GM18861 (cell line): ENCODE measurements around the gene TUBB3.
"Not testable (repeated sequence)": the region's sequence is repeated elsewhere in the genome, so short reads cannot be mapped to it uniquely, and the experiment has no call there.

ENCODE experiments used
- ATAC-seq: cut with Tn5 transposase; IDR thresholded peaks from one replicate; pipeline ENCODE4 v1.9.1; 2021; ENCODE audit not compliant: unreplicated experiment

TUBB3 gene

DNA sequence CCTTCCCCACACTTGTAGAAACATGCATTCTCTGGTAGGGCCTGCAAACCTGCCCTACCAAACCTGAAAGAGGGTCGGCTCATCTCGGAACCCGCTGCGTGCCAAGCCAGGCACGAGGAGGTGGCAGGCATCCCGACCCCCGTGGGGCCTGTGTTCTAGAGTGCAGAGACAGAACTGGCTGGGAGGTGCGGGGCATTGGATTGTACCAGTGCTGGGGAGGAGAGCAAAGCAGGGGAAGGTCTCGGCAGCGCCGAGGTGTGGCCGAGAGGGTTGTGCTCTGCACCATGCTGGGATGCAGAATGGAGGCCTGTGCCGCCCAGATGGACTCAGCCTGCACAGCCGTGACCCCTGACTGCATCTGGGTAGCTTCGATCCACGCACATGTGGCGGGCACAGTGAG, 22.3 kb upstream of the TUBB3 start:
- ATAC-seq: no peak

- ATAC-seq: no peak
These were observed 20.2 kb upstream of the TUBB3 start for GRCh38 chr16:89902980-89903379.

GRCh38 chr16:89903908-89904515, 19.1 kb upstream of the TUBB3 start:
- ATAC-seq: no peak

DNA sequence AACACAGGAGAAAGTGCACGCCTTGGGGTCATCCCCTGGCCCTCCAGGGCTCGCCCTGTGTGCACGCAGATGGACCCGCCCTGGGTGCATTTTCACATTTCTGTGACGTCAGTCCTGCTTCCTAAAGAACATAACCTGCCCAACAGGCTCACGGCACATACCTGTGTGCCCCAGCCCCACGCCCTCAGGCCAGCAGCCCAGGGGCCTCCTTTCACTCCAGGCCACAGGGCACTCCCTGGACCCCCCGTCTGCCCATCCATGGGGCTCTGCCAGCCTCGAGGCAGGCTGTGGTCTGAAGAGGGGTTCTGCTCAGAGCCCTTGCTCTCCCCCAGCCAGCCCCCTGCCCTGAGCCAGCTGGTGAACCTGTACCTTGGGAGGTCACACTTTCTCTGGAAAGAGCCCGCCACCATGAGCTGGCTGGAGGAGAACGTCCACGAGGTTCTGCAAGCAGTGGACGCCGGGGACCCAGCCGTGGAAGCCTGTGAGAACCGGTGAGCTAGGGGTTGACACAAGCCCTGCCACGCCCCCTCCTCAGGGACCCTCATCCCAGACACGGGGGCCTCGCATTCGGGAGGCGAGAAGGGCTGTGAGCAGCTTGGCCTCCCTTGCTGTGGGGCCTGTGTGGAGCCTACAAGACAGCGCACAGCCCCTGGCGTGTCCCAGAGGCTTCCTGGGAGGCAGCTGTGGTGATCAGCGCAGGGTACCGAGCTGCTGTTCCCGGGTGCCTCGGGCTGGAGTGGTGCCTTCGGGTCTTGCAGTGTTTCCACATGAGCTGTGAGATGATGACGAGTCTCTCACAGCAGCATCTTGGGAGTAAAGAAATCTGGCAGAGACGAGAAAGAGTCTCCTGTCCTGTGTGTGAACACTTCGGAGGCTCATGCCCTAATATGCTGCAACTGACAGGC, 18.3 kb upstream of the TUBB3 start:
- no peak for ATAC-seq

GRCh38 chr16:89905511-89906139, 17.5 kb upstream of the TUBB3 start:
- ATAC-seq: no peak

GRCh38 chr16:89906140-89907025, 16.8 kb upstream of the TUBB3 start:
- no peak for ATAC-seq

GRCh38 chr16:89907055-89907814, 15.9 kb upstream of the TUBB3 start:
- no peak for ATAC-seq

DNA sequence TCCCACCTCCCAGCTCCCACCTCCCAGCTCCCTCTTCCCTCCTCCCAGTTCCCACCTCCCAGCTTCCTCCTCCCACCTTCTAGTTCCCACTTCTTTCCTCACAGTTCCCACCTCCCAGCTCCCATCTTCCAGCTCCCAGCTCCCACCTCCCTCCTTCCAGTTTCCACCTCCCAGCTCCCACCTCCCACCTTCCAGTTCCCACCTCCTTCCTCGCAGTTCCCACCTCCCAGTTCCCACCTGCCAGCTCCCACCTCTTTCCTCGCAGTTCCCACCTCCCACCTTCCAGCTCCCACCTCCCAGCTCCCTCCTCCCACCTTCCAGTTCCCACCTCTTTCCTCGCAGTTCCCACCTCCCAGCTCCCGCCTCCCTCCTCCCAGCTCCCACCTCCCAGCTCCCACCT, 14.9 kb upstream of the TUBB3 start:
- ATAC-seq: no peak

DNA sequence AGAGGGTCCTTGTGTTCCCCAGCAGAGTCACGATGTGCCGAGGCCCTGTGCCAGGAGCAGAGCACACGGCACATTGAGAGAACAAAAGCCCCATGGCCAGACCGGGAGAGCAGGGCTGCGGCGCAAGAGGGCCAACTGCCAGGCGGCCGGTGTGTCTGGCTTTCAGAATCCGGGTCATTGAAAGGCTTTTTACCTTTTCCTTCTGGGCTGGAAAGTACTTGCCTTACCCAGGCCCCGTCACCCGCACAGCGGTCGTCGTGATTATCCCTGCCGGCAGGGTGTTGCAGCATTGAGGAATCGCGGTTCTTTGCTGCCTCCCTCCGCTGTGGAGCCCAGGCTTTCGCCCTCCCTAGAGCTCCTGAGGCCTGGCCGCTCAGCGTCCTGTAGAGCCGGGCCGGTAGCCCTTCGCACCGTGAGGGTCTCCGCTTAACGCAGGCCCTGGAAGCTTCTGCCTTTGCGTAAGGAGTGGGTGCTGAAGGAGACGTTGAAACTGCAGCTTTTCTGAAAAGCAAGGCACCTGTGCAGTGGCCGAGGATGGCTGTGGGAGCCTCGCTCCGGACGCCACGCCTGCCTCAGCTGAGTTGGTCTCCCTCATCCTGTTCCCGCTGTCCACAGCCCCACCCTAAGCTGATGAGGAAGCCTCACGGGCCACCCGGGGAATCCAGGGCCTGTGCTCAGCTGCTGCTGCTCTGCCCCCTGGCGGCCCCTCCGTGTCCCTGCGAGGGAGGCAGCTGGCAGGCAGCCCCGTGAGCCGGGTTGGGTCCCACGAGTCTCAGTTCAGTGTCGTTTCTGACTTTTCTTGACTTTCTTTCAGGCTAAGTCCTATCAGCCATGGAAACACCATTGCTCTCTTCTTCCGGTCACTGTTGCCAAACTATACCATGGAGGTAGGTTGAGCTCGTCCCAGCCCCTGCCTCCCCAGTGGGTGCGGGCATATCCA, 13.1 kb upstream of the TUBB3 start:
- no peak for ATAC-seq

- ATAC-seq: no peak
These were observed 12.3 kb upstream of the TUBB3 start for GRCh38 chr16:89910717-89911354.

- ATAC-seq: no peak
These were observed 11.8 kb upstream of the TUBB3 start for GRCh38 chr16:89911375-89911774.

GRCh38 chr16:89912143-89912542, 11.0 kb upstream of the TUBB3 start:
- no peak for ATAC-seq

DNA sequence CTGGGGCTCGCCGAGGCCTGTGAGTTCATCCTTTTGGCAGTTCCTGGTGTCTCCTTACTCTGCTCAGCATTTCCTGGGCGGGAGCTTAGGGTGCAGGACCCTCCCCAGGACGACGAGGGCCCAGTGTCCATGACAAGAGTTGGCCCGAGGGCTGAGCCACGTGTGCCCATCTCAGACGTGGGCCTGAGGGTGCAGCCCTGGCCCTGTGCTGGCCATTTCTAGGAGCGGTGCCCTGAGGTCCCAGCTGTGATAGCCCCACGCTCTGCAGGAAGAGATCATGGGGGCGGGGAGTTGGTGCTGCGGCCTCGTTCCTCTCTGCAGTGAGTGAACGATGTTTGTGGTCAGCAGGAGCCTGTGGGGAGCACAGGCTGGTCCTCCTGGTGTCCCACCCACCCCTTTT, 10.5 kb upstream of the TUBB3 start:
- ATAC-seq: no peak

DNA sequence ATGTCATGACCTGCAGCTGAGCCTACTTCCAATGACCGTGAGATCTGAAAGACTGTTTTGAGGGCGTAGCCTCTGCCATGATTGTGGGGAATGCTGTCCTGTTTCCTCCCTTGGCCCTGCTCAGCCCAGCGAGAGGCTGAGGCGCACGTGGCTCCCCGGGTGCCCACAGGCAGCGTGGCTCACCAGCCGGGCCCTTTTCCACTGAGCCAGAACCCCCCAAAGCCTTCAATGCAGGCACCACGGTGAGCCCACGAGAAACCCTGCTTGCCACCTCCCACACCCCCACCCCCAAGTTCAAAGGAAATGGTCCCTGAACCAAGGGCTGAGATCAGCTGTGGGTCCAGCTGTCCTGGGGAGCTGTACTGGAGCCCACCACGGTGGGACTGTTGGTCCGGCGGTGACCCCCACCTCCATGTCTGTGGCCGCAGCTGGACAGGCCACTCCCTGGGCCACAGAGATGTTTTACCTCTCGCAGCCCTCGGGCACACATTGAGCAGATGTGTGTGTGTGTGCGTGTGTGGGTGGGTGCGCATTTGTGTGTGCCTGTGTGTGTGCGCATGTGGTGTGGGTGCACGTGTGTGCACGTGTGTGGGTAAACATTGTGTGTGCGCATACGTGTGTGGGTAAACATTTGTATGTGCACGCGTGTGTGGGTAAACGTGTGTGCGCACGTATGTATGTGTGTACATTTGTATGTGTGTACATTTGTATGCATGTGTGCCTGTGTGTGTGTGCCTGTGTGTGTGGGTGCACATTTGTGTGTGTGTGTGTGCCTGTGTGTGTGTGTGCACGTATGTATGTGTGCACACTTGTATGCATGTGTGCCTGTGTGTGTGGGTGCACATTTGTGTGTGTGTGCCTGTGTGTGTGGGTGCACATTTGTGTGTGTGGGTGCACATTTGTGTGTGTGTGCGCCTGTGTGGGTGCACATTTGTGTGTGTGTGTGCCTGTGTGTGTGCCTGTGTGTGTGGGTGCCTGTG, 9.4 kb upstream of the TUBB3 start:
- ATAC-seq: no peak

DNA sequence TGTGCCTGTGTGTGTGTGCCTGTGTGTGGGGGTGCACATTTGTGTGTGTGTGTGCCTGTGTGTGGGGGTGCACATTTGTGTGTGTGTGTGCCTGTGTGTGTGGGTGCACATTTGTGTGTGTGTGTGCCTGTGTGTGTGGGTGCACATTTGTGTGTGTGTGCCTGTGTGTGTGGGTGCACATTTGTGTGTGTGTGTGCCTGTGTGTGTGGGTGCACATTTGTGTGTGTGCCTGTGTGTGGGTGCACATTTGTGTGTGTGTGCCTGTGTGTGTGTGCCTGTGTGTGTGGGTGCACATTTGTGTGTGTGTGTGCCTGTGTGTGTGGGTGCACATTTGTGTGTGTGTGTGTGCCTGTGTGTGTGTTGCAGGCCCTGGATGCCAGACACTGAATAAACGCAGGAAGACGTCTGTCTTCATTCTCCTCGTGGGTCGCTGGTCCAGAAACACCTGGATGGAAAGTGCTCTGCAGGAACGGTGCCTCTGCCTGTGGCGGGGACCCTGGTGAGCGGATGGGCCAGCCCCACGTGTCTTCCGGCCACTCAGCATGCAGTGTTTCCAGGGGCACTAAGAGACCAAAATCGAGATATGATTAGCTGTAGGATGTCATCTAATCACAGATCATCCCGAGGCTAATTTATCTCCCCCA, 8.4 kb upstream of the TUBB3 start:
- ATAC-seq: not testable (repeated sequence)

DNA sequence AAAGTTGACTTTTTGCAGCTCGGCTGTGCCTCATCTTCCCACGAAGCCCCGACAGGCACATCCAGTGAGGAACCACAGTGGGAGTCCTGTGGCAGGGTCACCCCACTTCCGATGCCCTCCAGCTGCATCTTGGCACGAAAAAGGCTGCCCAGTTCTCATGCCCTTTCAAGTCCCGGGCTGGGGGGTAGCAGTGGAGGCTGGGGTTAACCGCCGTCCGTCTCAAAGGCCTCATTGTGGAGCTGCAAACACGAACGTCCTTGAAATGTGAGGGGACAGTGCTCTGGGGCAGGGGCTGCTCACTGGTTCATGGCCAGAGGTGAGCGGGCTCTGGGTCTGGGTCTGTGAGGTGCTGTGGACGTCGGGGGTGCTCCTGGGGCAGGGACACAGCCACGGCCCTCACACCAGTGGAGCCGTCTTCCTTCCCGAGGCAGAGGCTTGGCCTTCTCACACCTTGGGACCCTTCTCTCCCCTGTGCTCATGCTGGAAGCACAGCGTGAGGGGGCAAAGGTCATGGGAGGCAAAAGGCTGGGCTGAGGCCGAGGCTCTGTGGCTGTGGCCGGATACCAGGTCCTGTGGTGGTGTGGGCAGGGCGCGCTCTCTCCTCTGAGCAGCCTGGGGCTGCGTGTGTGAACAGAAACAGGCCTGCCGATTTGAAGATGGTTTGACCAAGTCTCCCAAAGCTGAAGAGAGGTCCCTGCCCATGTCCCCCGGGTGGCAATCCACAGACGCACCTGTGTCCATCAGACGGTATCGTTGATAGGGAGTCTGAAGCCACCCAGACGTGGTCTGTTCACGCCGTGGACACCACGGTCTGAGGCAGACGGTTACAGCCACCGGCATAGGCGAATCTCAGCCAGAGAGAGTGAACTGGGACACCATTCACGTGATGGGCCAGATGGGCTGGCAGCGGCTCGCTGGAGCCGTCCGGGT, 7.6 kb upstream of the TUBB3 start:
- no peak for ATAC-seq
